GM18868 (cell line): ENCODE measurements around the gene PPP2R3B.

Experiments
- ATAC-seq: cut with Tn5 transposase; IDR thresholded peaks from one replicate; pipeline ENCODE4 v1.9.1; 2021; ENCODE audit warnings: mild to moderate bottlenecking, moderate library complexity; ENCODE audit not compliant: unreplicated experiment

The PPP2R3B gene

DNA sequence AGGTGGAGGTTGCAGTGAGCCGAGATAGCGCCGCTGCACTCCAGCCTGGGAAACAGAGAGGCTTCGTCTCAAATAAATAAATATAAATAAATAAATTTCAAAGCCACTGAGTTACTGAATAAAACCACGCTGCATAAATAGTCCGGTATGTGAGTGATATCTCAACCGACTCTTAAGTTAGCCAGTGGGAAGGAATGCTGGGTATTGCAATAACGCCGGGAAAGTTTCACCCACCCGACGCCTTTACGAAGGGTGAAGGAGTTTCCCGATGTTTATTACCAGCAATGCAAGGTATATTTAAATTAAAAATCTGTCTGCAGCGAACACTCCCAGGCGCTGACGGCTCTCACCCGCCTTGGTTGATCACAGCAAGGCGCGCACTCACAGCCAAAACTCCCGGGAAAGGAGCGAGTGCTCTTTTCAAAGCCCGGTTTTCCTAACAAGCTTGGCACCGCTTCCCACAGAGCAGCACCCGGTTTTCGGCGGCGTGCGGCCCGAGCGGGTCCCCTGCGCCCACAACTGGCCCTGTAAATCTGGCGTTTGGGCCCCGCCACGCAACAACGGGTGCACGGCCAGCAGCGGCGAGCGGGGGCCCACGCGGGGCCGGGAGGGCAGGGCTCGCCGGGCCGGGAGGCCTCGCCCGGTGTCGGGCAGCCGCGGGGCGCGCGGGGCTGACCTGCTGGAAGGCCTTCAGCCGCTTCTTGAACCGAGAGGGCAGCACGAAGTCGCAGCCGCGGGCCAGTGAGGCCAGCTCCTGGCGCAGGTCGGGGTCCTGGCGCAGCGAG lies 13.7 kb downstream of the PPP2R3B start:
- ATAC-seq = no peak

DNA sequence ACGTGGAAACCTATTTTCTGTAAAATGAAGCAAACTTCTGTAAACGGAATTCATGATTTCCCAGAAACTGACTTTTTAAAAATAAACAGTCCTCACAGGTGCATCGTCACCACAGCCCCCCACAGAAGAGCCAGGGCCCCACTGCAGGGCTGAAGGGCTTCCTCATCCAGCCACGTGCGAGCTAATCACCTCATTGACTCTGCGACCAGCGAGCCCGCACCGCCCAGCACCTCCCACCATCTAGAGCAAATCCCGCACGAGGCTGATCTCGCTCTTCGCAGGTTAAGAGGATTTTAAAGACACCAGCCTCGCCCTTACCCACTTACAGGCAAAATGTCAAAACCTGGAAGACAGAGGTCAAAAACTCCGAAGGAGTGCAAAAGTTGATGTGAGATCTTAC lies 14.8 kb downstream of the PPP2R3B start:
- no peak for ATAC-seq

DNA sequence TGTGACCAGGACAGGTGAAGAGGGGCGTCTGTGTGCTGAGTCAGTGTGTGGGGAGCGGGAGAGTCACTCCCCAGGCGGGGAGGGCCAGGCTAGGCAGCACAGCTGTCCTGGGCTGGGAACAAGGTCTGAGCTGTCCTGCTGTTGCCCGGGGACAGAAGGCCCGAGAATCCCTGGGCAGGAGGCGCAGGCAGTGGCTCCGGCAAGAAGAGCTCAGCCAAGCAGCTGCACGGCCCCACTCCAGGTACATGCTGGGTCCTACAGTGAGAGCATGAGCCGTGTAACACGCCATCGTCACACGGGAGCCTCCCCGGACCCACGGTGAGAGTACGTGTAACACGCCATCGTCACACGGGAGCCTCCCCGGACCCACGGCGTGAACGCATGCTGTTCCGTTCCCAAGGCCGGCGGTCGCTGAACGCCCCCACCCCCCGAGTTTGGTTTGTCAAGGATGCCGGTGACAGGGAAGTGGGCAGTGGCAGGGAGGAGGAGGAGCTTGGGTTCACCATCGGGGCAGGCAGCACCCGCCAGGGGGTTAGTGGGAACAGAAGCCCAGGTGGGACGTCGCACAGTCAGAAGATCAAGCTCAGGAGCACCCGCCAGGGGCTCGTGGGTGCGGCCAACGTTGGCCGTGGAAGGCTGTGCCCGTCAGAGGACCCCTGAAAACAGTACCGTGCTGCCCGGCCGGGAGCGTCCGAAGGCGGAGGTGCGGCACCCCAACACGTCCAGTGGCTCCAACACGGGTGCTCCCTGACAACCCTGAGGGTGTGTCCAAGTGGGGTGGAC lies 15.6 kb downstream of the PPP2R3B start:
- ATAC-seq = no peak

DNA sequence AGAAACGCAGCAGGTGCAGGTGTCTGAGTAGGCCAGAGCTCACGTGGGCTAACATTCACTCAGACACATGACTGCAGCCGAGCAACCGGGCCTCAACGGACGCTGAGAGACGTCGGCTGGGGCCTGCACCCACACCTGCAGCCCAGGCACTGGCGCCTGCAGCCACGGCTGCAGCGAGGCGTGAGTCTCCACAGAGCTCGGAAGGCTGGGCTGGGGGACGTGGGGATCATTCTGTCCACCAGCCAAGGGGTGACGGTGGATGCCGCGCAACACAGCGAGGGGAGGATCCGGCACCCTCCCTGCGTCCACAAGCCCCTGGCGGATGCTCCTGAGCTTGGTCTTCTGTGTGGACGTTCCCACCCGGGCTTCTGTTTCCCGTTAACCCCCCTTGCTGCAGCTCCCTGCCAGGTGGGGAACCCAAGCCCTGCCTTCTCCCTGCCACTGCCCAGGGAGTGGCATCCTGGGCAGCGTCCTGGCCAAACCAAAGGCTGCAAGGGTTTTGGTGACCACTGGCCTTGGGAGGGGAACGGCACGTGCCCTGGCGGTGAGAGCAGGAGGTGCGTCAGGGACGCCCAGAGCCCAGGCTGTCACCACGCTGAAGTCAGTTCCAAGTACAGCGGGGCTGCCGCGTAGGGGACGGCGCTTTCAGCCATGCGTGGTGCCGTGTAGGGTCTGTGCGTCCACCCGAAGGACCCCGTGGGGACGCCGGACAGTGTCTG lies 16.3 kb downstream of the PPP2R3B start:
- no peak for ATAC-seq

DNA sequence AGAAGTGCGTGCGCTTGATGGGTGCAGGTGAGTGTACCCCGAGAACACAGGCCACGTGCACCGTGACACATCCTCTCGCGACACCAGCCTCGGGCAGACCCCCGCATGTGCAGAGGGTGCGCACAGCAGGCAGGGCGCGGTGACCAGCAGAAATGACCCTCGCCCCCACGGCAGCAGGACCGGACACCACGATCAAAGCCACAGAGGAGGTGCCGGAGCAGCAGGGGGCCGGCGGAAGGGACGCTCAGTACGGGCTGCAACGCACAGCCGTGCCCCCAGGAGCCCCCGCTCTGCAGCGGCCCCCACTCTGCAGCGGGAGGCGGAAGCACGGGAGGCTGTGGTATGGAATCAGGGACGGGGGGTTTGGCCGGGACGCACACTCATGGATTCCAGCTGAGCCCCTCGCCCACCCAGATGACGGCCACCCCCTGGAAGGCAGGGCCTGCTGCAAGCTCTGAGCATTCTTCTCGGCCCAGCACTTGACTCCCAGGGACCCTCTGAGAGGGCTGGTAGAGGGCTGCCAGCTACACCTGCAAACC lies 17.1 kb downstream of the PPP2R3B start:
- no peak for ATAC-seq

DNA sequence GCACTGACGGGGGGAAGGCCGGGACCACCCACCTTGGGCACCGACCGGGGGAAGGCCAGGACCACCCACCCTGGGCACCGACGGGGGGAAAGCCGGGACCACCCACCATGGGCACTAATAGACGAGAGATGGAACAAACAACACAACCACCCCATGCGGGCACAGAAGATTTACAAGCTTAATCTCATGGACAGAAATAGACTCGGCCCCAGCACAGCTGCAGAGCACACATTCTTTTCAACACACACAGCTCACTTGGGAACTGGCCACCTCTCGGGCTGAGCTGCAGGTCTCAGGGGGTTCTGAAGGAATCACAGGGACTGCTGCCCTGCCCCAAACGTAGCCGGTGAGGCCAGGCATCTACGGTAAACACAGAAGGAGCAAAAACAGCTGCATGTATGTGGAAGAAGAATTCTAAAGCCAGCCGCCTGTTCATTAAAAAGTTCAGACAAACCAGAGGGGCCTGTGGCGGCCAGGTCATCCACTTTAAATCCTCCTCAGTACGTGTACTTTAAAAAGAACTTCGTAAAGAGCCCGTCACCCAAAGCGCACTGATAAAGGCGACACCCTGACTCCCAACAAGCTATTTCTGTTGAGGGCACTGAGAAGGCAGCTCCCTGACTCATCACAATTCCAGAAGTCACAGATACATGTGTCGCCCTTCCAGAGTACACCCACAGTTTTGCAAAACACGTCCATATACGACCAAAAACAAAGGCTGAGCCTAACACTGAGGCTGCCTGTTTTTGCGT lies 17.7 kb downstream of the PPP2R3B start:
- no peak for ATAC-seq

DNA sequence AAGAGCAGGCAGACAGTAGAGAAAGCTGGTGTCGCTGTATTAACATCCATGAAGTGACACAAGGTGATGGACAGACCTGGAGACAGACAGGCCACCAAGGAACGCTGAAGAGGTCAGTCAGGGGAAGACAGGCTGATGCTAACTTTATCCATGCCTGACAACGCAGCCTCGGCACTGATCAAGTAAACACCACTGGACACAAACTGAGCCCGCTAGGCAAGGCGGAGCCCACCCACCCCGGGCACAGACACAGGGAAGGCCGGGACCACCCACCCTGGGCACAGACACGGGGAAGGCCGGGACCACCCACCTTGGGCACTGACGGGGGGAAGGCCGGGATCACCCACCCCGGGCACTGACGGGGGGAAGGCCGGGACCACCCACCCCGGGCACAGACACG lies 18.8 kb downstream of the PPP2R3B start:
- ATAC-seq = no peak

DNA sequence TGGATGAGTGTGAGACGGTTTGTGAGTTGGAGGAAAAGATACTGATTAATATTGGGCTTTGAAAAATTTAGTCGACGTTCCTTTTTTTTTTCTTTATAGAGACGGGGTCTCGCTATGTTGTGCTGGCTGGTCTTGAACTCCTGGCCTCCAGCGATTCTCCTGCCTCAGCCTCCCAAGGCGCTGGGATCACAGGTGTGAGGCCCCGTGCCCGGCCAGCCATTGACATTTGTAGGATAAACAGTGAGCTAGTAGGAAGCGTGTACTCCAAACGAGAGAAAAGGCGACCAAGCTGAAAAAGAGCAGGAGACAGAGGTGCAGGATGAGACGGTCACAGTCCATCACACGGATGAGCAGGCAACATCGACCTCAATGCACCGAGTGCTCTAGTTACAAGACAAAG lies 19.4 kb downstream of the PPP2R3B start:
- ATAC-seq = no peak

DNA sequence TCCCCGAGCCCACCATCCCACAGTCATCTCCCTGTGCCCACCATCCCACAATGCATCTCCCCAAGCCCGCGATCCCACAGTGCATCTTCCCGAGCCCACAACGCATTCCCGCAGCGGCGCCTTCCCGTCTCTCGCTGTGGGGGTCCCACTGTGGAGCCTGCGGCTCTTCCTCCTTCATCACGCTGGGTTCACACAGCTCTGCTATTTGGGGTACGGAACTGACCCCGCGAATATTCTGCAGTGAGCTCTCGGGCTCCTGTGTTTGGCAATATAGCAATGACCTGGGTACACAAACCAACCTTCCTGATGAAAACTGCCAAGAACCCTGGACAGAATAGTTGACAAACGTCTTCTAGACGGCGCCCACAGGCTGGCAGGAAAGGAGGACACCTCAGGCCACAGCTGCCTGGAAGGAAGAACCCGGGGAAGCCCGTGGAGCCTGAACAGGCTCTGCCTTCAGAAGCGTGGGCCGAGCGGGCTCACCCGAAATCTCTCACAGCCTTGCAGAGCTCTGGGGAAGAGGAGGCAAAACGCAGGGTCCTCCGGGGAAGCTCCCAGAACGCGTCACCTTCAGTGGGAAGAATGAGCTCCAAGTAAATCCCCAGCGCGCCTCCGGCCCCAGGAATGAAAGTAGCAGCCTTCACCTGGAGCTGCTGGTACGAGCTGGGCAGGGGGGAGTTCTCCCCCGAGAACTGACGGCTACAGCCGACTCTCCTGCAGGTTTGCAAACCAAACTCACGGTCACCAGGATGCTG lies 22.9 kb downstream of the PPP2R3B start:
- ATAC-seq = no peak

DNA sequence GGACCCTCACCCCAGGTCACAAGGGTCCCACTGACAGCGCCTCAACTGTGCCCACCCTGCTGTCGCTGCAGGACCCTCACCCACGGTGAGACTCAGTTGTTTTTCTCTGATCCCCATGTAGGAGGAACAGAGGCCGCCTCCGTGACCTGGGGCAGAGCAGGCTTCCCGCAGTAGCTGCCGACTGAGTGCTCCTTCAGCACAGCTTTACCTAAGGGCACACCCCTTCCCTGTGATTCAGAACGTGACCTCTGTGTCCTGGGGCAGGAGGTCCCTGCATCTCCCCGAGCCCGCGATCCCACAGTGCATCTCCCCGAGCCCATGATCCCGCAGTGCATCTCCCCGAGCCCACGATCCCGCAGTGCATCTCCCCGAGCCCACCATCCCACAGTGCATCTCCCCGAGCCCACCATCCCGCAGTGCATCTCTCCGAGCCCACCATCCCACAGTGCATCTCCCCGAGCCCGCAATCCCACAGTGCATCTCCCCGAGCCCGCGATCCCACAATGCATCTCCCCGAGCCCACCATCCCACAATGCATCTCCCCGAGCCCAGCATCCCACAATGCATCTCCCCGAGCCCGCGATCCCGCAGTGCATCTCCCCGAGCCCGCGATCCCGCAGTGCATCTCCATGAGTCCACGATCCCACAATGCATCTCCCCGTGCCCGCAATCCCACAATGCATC lies 23.6 kb downstream of the PPP2R3B start:
- ATAC-seq = no peak

DNA sequence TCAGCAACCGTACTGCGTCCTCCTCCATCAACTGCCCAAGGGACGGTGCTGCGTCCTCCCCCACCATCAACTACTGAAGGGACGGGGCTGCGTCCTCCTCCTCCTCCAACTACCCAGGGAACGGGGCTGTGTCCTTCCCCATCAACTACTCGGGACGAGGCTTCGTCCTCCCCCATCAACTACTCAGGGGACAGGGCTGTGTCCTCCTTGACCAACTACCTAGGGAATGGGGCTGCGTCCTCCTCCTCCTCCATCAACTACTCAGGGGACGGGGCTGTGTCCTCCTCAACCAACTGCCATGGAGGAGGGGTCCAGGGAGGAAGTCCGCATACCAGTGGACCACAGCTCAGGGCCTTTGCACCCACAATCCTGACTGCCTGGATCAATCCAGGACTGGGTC lies 24.4 kb downstream of the PPP2R3B start:
- ATAC-seq = no peak

DNA sequence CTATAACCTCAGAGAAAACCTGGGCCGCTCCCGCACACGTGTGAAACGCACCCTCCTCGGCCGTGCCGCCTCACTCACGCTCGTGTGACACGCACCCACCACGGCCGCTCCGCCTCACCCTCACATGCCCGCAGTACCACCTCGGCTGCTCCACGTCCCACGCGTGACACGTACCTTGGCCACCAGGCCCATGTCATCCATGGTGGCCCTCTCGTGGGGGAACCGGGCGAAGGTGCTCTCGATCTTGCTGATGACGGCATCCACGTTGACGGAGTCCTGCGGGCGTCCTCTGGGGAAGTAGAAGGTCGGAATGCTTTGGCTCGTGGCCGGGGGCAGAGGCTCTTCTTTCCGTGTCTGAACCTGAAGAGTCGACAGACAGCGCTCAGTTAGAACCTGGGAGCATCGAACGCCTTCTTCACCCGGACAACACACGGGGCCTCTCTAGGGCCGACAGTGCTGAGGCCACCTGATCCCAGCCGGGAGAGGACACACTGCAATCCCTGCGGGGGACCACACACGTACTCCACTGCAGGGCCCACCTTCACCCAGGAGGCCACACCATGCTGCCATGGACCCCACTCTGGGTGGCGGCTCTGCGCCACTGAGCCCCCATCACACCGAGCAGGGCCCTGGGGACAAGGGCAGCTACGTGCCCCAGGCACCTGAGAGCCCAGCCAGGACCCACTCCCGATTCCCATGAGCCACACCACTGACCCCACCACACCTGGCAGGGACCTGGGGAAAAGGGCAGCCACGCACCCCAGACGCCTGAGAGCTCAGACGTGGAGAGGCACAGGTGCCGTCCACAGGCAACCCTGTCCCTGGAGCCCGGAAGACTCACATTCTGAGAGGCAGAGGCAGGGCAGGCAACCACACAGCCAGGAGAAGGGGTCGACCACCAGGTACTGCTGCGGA lies 25.2 kb downstream of the PPP2R3B start:
- no peak for ATAC-seq

DNA sequence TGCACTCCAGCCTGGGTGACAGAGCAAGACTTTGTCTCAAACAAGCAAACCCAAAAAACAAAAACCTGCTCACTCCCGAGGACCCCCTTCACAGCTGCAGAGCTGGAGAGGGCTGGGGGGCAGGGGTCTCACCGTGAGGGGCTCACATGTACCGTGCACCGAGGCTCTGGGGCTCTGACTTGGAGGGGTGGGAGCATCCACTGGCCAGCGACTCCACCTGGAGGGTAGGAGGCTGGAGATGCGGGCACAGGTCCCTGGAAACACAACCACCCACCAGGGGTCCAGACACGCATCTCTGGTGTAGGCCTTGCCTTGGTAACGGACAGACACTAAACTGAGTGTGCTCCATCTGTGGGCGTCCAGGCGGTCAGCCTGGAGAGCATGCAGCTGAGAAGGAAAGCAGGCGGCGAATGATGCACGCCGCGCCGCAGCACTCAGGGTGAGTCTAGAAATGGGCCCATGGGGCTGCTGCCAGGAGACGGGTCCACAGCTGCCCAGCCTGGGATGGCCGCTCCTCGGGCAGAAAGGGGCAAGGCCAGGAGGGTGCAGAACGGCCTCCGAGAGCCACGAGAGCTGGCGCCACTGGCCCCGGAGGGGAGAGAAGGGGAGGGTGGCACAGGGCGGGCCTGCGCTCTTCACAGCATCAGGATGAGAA lies 26.1 kb downstream of the PPP2R3B start:
- ATAC-seq = no peak

DNA sequence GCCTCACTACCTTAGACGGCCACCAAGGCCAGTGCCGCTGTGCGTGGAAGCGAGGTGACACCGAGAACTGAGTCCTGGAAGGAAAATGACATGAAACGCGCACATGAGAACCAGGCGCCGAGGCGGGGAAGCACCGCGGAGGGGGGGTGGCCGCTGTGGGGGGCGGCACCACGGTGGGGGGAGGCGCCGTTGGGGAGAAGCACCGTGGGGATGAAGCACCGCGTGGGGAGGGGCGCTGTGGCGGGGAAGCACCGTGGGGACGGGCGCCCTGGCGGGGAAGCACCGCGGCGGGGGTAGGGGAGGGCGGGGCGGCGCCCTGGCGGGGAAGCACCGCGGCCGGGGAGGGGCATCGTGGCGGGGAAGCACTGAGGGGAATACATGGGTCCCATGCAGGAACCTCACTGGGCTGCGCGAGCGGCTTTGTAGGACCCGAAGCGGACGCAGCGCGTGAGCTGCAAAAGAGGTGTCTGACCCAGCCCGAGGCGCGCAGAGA lies 28.0 kb downstream of the PPP2R3B start:
- ATAC-seq = no peak

DNA sequence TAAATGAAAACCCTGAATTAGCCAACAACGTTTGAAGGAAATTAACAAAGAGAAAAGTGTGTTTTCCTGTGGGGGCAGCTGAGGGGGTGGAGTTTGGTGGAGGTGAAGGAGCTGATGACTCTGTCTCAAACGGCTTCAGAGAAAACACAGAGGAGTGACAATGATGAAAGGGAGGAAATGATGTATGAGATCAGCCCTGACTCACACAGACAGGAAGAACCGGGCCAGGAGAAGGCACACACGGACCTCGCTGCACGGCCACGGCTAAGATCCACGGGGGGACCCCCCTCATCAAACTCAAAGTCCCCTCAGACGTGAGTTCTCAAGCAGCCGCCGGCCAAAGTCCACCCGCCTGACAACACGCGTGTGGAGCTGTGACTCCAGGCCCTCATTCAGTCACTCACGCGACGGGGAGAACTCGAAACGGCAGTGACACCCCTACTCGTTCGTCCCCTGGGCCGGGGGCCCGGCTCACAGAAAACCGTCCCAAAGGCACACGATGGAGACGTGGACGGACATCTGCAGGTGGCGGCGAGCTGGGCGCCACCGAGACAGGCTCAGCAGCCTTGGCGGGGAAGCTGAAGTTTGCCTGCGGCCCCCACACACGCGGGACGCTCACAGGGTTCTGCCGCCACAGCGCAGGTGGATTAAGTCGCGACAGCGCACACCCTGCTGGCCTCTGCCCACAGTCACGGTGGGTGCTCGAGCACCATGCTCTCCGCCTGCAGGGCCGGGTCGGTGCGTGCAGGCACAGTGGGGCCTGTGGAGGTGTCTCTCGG lies 28.8 kb downstream of the PPP2R3B start:
- ATAC-seq = no peak

DNA sequence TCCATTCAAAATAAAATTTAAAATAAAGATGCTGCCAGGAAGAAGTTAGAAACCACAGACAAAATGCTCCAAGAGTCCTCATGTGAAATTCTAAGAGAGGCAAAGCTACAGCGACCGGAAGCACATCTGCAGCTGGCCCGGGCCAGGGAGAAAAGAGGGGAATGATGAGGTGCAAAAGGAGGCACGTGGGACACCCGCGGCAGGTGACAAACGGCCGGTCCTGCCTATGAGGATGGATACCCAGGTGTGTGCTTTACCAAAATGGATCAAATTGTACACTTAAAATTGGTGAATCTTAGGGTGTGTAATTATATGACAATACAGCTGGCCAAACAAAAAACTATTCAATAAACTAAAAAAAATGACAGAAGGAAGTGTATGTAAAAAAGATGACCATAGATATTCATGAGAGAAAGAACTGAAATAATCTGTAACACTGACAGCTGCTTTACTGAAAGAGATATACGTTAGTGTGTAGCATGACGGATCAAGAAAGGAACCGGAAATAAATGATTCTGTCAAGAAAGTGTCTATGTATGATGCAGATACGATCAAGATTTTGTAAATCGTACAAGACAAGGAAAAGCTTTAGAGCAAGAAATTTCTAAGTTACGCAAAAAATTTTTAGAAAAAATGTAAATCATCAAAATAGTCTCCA lies 29.5 kb downstream of the PPP2R3B start:
- ATAC-seq = no peak
